NK-92 (cell line): ENCODE results near the gene BNC2.

Source experiments
- DNase-seq: peaks from one replicate; lab custom pipeline; 2025; ENCODE audit not compliant: unreplicated experiment; lab: John Stamatoyannopoulos, UW

The BNC2 gene

DNA sequence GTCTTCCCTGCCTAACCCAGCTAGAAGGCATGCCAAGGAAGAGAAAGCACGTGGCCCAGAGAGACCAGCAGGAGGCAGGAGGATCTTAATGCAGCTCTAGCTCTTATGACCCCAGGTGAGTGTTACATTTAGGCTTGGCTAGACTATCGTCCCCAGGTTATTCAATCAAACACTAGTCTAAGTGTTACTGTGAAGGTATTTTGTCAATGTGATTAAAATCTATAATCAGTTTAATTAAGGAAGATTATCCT, 483.7 kb downstream of the BNC2 start:
- no peak for DNase-seq

GRCh38 chr9:16386007-16386826, 484.3 kb downstream of the BNC2 start:
- DNase-seq: no peak

- no peak for DNase-seq
Observed at GRCh38 chr9:16385590-16385989, 484.9 kb downstream of the BNC2 start.

- no peak for DNase-seq
Observed at GRCh38 chr9:16384993-16385392, 485.5 kb downstream of the BNC2 start.

- DNase-seq: no peak
Observed at GRCh38 chr9:16377311-16377710, 493.2 kb downstream of the BNC2 start.

DNA sequence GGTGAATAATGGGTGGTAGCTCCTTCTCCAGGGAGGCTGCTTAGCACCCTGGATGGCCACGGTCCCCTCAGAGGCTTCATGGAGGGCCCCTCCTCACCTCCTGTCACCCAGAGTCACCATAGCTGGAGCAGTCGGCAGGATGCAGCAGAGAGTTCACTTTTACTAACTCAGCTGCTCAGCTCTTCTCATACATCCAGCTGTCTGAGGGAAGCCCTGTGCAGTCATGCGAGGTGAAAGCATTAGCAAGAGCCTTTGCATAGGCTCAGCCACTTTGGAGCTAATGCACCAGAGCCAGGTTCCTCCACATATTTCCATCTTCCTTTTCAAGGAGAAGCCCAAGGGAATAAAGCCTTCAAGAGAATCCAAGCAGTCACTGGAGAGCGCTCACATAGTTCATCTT, 499.2 kb downstream of the BNC2 start:
- DNase-seq: no peak

DNA sequence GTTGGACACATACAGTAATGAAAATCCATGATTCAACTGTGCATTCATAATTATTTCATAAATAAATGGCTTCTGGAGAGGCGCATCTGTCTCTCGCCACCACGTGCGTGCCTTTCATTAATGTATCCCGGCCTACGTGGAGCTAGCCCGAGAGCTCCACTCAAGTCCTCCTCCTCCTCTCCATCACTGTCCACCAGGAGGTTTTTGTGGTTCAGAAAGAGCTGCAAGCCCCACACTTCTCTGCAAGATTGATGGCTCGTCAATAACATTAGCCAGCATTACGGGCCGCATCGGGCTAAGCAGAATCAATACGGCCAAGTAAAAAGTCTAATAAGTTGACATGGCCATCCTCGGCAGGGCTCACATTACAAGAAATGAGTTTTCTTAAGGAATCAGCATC, 499.8 kb downstream of the BNC2 start:
- no peak for DNase-seq

DNA sequence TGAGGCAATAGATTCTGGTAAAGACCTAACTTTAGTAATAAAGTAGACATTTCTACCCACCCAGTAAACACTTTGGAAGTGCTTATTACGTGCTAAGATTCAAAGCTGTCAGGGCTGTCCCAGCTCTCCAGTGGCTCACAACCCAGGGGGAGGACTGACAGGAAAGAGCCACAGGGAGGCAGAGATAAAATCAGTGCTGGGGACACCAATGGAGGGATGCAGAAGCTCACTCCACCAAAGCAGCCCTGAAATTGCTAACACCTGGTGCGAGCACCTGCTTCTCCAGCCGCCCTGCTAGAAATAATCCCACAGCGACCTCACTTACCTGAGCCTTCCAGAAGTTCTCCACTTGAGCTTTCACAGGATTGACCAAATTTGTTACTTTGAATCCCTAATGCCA, 501.0 kb downstream of the BNC2 start:
- DNase-seq: no peak

DNA sequence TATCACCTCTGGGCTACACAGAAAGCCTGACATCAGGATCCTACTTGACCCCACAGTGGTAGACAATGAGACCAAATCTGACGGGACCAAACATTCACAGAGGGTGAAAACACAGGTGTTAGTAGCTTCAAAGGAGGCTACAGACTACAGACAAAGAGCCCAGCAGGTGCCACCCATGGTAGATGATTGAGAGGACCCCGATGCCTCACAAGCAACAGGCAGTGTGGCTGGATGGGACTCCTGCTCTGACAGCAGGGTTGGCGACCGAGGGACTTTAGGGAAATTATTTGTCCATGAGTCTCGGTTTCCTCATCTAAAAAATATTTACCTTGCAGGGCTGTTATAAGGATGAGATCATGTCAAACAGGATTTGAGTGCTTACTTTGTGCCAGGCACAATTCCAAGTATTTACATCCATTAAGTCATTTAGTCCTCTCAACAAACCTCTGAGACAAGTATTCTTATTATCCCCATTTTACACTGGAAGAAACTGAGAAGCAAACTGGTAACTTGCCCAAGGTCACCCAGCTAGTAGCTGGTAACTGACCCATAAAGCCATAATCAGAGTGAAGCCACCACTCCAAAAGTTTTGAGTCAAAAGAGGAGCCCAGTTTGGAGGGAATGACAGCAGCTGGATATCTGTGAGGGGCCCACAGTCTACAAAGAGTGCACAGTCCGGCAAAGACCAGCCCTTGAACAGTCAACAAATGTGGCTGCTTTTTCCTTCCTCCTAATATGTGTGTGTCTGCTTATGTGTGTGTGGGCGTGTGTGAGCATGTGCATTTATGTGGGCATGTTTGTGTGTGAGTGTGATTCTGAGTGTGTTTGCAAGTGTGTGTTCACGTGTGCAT, 502.0 kb downstream of the BNC2 start:
- DNase-seq: no peak

GRCh38 chr9:16367605-16368231, 502.8 kb downstream of the BNC2 start:
- DNase-seq: no peak

DNA sequence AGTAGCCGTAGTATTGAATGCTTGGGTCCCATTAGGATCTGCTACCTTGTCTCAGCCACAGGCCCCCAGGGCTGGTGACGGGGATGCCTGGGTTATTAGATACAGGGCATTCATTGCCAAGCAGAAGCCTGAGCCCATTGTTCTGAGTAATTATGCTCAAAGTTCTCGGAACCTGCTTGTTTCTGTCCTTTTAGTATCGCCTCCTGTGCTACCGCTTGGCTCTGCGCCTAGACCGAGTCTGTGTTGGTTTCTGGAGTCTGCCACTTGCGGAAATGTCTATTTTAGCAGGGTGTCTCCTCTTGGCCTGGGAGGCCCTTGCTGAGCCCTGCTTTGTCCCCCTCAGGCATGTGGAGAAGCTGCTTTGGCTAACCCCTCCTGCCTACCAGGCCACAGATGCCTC, 506.1 kb downstream of the BNC2 start:
- DNase-seq: no peak

- DNase-seq: no peak
Observed at GRCh38 chr9:16363916-16364315, 506.6 kb downstream of the BNC2 start.

- no peak for DNase-seq
Observed at GRCh38 chr9:16363073-16363781, 507.2 kb downstream of the BNC2 start.

GRCh38 chr9:16361939-16362338, 508.5 kb downstream of the BNC2 start:
- DNase-seq: no peak

- no peak for DNase-seq
Observed at GRCh38 chr9:16361118-16361517, 509.4 kb downstream of the BNC2 start.

DNA sequence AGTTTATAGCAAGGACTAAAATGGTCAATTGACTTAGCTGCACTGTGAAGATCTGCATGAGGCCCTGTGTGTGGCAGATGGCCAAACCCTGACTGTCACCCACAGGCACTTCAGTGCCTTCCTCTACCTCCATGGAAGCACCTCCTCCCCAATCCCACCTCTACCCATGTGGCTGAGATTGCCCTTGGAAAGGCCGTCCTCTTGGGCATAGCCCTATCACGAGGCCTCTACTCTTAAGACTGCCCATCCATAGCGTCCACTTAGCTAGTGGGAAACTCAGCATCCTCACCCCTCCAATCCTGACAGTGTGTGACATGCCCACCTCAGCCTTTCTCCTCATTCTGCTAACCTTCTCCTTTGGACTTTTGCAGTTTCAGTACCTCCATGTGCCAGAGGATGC, 510.2 kb downstream of the BNC2 start:
- no peak for DNase-seq
